GM21737 (cell line): Measurements from ENCODE around the gene POLR3GL.

Source experiments
- ATAC-seq: cut with Tn5 transposase; IDR thresholded peaks from one replicate; pipeline ENCODE4 v1.9.1; 2021; ENCODE audit warnings: mild to moderate bottlenecking, moderate library complexity; ENCODE audit not compliant: unreplicated experiment

Gene POLR3GL

DNA sequence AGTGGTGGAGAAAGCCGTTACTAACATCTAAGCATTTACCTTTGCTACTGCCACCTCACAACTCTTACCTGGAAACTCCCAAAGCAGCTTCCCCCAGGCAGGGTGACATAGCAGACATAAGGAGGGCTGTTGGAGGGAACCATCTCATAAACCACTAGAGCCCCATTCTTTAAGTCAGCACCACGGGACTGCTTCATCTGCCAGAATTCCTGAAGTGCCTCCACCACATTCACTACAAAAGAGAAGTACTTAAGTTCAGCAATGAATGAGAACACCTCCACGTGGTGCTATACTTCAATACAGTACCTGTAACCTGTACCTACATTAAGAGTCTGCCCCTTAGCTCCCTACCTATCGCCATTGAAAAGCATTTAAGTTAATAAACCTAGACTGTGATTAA lies 16.9 kb upstream of the POLR3GL start:
- ATAC-seq: no peak

DNA sequence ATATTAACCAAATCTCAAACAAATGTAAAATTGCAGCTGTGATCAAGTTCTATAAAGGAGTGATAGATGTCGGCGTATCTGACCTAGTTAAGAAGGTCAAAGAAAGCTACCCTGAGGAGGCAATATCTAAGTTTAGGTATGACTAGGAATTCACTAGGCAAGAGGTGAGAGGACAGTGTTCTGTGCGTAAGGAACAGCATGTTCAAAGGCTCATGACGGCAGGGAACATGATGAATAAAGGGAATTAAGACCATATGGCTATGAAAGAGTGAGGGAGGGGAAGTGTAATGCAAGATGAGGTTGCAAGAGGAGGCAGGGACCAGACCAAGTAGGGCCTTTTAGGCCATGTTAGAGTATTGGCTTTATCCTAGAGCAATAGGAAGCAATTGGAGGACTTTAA lies 15.3 kb upstream of the POLR3GL start:
- no peak for ATAC-seq

DNA sequence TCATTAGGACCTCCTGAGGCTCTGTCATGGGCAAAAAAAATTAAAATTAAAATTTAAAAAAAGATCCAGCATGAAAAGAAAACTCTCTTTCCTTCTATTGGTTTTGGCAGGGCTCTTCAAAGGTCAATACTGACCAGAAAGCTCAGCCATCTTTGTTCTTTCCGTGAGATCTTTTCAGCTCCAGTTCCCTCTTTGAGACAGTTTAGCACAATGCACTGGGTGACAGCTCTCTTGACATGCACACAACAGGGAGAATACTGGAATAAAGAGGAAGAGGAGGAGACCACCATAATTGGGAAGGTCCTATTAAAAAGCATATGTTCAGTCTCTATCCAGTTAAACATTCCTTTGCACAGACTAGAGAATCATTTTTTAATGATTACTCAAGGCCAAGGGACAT lies 13.0 kb upstream of the POLR3GL start:
- no peak for ATAC-seq

DNA sequence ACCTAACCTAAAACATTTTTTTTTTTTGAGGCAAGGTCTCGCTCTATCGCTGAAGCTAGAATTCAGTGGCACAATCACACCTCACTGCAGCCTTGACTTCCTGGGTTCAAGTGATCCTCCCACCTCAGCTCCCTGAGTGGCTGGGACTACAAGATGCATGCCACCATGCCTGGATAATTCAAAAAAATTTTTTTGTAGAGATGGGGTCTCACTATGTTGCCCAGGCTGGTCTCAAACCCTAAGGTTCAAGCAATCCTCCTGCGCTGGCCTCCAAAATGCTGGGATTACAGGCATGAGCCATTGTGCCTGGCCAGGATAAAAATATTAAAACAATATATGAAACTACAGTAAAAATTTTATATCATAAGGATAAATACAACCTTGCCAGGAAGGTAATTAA lies 11.6 kb upstream of the POLR3GL start:
- no peak for ATAC-seq

DNA sequence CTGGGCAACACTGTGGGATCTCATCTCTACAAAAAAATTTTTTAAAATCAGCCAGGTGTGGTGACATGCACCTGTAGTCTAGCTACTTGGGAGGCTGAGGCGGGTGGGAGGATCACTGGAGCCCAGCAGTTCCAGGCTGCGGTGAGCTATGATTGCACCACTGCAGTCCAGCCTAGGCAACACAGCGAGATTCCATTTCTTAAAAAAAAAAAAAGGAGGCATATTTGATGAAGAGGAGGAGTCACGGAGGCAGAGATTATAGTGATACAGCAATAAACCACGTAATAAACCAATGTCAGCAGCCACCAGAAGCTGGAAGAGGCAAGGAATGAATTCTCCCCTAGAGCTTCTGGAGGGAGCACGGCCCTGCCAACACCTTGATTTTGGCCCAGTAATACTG lies 10.6 kb upstream of the POLR3GL start:
- ATAC-seq: no peak

DNA sequence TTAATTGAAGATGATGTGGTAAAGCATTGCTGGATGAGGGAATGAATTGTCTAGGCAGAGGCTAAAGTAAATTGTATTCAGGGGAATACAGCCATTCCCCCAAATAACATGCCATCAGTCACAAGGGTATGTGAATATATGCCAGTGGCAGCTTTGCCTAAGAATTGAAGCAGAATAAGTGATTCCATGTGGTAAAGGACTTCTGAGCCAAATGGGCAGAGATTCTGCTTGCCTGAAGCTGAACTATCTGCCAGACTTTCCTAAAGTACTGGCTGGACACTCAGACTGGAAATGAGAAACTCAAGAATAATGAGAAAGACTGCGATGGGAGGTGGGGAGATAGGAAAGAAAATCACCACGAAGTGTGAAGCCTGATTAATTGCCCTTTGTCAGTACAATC lies 9.1 kb upstream of the POLR3GL start:
- ATAC-seq: no peak

DNA sequence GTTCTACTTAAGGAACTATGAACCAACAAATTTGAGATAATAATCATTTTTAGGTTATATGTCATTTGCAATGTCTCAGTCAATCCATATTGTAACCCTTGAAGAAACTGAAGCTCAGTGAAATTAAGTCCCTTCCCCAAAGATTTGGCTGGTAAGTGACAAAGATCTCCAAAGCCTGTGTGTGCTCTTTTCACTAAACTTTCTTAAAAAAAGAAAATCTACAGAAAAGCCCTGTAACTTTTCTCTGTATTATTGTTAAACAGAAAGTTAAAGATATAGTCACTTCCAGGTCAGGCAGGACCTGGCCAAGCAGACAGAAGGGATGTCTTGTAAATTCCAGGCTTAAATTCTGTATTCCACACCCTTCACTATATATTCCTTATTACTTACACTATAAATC lies 8.1 kb upstream of the POLR3GL start:
- no peak for ATAC-seq

DNA sequence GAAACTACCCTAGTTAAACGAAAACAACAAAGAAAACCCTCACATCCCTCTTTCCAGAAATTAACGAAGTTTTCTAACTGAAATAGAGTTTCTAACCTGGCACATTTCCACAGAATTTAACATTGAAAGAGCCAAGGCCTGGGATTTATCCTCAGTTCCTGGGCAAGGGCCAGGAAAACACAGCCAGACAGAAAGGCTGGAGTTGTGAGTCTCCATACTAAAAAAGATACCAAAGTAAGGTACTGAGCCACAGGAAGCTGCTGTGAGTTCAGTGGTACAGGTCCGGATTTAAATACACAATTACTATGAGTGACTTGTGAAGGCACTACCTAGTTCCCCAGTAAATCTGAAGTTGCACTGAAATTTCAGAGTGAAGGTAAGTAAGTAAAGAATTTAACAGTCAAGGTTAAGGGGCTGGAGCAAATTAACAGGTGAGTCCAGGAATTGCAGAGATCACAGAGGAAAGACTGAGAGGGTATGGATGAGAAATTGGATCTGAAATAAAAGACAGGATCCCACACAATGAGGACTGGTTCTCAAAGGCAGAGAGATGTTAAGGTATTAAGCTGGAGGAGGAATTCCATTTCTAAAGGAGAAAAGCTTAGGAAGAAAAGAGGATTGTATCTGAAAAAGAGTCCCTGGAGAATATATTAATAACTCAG lies 7.6 kb upstream of the POLR3GL start:
- ATAC-seq: no peak

DNA sequence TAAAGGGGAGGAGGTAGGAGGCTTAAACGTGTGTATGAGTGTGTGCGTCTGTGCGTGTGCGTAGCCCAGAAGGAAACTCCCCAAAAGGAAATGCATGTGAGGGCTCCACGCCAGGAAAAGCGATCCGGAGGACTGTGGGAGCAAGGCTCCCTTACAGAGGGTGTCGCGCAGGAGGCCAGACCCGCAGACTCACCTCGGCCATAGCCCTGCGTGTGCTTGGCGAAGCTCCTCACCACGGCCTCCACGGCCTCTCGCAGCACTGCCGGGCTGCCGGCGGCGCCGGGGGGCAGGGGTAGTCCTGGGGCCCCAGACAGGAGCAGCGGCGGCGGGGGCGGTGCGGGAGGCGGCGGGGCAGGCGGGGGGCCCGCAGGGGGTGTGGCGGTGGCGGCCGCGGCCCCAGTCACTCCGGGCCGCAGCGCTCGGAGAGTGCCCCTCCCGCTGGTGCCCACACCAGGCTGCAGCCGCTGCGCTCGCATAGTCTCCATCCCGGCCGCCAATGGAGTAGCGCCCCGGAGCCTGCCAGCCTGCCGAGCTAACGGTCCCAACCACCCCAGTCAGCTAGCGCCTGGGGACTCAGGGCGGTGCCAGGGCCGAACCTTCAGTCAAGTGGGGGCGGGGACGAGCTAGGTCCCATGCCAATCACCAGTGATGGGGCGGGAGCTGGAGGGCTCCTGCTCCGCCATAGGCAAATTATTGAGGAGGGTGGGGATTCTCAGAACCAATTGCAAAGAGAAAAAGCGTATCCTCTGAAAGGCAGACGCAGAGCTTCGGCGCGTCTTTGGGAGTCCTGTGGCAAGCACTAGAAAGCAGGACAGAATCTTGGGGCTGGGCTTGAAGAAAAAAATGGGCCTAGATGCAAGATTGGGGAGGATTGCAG lies 6.8 kb upstream of the POLR3GL start, which contains the start of gene LIX1L:
LIX1L (minus strand) TSS at position 575 of the 877 bp plus-strand sequence; CDS start at position 485, 90 bp downstream.
- ATAC-seq: peak; percentile 85

DNA sequence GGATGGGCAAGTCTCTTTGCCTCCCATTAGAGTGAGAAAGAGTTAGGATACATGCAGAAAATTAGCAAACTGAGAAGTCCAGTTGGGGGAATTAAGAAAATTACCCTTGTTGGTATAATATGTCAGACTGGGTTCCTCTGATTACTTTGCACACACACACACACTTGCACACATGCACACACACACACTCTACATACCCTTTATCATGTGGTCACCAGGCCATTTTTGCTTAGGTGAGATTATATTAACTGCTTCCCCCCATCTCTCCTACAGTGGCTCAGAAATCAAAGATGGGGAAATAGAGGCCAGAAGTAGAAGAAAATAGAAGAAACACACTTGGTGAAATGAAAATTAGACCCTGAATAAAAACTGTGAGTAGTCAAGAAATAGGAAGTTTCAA lies 5.8 kb upstream of the POLR3GL start:
- ATAC-seq: no peak

DNA sequence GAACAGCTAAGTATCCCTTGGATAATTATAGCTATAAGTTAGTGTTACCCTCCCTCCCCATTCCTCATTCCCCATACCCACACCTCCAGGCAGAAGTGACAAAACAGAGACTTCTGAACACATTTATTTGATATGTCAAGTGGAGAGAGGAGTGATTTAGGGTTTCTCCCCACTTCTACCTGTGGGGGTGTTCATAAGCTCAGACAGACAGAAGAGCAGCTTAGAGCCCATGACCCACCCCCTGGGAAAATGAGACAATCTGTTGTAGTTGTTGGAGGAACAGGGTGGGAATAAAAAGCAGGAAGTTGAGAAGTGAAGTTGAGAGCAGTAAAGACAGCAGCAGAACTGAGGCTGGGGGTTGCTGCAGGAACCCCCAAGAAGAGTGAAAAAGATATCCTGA lies 5.2 kb upstream of the POLR3GL start:
- no peak for ATAC-seq

DNA sequence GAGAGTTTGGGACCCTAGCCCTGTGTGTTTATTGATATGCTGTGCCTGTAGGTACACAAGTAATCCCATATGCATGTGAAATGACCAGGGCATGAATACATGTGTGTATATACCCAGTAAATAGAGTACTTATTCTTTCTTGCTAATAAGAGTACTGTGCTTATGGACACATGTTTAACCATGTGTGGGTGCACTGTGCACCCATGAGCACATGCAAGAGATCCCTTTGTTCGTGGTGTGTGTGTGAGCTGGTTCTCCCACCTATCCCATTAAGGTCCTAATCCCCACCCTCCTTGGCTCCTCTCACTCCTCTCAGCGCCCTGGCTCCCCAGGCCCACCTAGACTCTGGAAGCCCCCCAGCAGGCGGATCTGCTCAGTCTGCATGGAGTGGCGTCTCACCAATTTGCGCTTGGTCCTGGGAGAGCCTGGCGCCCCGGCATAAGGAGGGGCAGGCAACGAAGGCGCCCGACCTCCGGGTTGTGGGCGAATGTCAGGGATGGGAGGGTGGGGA lies 4.5 kb upstream of the POLR3GL start:
- no peak for ATAC-seq

DNA sequence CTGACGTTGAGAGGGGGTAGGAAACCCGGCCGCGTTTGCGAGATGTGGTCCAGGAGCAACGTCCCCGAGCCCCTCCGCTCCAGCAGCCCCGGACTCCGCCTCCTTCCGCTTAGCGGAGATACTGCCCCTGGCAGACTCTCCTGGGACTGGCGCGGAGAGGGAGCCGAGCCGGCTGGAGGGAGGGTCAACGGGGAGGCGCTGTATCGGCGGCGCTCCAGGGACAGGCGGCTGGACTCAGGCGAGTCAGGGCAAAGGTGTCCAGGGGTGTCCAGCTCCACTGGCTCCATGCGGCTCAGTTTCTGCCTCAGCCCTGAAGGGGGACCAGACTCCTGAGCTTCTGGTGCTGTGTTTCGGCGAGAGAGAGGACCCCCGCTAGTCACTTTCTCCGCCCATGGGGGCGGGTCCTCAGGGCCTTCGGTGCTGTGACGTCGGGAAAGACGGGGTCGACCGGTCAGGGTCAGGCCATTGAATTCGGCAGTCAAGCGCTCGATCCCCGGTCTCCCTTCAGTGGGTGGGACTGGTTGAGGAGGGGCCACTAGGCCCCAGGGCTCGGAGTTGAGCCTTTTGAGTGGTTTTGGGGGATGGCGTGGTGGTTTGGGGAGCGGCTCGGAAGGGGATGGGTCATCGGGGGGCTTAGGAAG lies 3.9 kb upstream of the POLR3GL start:
- no peak for ATAC-seq

DNA sequence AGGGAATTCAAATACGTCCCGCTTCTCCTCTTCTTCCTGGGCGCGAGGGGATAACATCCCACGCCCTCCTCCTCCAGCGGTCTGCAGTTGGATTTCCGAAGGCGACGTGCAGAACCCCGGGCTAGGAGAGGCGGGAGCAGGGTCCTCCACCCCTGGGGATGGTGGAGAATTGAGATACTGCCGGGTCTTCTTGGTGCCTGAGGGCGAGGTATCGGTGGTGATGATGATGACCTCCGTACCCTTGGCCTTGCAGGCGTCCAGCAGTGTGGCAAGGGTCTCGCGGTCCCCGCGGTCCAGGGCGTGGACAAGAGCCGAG lies 3.4 kb upstream of the POLR3GL start:
- ATAC-seq: no peak

DNA sequence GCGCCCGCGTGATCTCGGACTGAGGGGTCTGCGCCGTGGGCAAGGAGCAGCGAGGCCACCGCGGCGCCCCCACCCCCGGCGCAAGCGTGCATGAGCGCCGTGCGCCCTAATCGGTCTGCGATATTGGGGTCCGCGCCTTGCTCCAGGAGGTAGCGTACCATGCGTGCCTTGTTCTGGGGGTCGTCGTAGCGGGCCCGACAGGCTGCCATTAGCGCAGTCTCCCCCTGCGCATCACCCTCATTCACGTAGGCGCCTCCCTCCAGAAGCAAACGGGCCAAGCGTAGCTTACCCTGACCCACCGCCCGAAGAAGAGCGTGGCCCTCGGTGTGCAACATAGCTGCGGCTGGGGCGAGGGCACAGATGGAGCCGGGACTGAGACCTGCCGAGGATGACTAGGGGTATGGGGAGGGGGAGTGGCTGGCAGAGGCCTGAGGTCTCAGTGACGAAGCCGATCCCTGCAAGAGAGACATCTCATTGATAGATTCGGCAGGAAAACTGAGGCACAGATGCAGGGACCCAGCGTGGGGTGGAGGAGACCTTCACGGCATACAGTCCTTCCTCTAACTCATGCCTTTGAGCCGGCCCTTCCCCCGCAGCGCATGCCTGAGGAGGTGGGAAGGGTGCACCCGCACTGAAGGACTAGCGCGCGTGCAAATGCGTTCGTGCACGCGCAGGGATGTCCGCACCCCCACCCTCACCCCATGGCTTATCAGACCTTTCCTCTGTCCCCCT lies 2.9 kb upstream of the POLR3GL start:
- ATAC-seq: no peak

DNA sequence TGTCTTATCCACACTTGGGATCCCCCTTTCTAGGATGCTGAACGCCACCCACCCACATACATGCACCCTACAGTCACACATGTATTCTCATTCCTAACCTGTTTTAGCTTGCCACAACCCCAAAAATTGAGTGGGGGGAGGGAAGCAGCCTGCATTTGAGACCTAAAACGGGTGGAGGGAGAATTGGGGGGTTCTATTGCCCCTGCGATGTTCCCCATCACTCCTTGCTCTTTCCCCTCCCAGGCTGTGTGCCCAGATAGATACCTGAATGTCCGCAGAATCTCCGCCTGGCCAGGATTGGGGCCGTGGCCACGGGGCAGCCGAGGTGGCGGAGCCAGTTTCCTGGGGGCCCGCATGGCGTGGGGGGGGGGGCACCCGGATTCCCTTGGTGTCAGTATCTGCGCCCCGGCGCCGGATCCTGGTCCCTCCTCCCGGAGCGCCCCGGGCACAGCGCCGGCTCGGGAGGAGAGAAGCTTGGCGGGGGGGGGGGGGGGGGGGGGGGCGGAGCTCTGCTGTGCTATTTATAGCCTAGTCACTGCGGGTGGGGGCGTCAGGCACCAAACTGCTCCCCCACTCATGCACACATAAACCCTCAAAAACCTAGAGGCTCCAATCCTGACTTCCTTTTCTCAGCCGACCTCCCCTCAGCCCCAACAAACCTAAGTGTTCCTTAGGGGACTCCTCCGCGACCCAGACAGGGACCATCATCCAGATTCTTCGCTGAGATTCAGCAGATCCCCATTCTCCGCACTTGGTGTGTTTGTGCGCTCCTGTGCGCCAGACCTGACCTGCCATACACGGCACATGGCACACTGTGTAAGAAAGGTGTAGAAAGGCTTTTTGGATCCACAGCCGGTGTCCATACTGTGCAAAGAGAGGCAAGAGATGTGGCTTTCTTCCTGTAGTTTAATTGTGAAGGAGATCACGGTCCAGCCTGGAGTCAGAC lies 2.1 kb upstream of the POLR3GL start:
- no peak for ATAC-seq

DNA sequence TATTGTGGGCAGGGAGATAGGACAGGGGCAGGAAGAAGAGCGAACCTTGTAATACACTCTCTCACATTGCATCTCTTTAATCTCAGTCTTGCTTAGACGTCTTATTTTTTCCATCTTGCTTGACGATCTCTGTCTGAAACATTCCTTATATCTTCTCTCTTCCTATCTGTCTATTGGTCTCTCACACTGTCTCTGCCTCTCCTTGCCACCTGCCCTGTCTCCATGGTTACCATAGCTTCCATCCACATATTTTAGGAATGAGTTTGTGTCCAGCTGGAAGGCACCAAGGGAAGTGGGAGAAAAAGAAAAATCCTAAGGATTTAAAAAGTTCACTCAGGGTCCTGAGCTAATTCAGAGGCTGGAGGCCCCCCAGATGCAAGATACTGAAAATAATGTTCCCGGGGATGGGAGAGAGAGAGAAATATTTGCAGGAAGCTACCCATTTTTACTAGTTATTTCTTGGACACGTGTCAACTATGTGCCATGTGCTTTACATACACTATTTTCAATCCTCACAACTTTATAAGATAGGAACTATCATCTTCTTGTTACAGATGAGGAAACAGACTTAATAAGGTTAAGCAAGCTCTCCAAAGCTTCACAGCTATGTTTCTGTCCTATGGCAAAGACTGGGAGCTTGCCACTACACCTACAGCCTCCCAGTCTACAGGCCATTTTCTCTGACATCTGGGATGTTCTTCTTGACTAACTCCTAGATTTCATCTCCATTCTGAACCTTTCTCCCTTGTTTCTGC lies 1.0 kb upstream of the POLR3GL start:
- no peak for ATAC-seq

DNA sequence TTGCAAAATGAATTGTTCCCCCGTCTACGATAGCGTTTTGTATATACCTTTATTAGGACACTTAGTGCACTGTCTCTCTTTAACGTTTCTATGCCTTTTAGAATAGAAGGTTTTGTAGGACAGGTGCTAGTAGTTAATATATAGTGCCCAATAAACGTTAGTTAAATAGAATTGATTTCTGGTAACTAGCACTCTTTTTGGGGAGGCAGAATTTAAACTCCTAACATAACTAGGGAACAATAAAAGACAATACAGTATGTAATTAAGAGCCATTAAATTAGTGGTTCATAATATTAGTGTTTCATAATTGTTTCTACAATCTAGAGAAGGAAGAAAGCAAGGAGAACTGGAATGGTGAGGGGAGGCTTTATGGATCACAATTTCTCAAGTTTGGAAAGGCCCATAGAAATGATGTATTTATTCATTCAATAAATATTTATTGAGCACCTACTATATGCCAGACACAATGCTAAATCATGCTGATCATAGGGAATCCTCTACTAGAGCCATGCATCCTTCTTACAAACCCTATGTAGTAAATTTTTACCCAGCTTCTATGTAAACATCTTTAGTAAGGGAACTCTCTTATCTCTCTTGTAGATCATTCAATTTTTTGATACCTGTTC lies 742 bp downstream of the POLR3GL start:
- no peak for ATAC-seq

DNA sequence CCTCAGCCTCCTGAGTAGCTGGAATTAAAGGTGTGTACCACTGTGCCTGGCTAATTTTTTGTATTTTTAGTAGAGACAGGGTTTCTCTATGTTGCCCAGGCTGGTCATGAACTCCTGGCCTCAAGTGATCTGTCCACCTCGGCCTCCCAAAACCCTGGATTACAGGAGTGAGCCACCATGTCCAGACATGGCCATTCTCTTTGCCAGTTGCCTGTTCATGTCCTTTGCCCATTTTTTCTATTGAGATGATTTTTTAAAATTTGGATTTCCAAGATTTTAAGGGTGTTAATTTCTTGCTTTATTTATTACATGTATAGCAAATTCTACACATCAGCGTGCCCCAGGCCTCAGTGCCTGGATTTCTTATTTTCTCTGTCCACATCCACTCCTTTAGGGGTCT lies 2.8 kb downstream of the POLR3GL start:
- no peak for ATAC-seq
